Mammary epithelial cell (primary cell): ENCODE data around the gene TSKS.

ENCODE experiments used
- CTCF ChIP-seq, 2 donors: IDR thresholded peaks in 1 of 2; conservative IDR thresholded peaks in 1 of 2; 2 replicates each; pipeline ENCODE4 v1.5.1; 2011 to 2012; ENCODE audit warnings: inconsistent platforms in 2 of 2, low read length in 2 of 2, mild to moderate bottlenecking in 2 of 2, control low read depth in 1 of 2, low read depth in 1 of 2; ENCODE audit not compliant: insufficient read depth in 1 of 2; ENCODE audit errors: extremely low read depth in 1 of 2
- EZH2 ChIP-seq: IDR thresholded peaks from 2 replicates; pipeline ENCODE4 v1.6.1; 2012; ENCODE audit warnings: low read length, inconsistent platforms, borderline replicate concordance

DNA sequence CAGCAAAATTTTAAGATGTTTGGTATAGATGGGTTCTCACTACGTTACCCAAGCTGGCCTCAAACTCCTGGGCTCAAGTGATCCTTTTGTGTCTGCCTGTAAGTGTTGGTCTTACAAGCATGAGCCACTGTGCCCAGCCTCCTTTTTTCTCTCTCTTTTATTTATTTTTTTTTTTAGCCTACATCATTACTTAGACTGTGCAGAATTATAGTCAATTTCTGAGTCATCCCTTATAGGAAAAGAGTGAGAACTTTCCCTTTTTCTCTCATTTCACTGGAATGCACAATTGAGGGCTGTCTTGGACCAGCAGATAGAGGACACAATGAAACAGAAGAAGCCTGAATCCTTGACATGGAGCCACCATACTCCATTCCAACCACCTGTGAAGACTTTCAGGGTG, 13.3 kb downstream of the TSKS start:
- no peak for TF ChIP-seq CTCF (conservative IDR thresholded peaks at IDR 0.05 in 1 of 2, IDR thresholded peaks at IDR 0.05 in 1 of 2; ENCODE audit: extremely low read depth in 1 of 2, insufficient read depth in 1 of 2, low read depth in 1 of 2, low read length in 2 of 2)
- TF ChIP-seq EZH2, result no peak
